A549 (cell line): Measurements from ENCODE around the gene MYPOP. TPM values are rescaled to one million over a fixed set of nuclear protein-coding genes. Genes with fewer than 3 reads are reported as not detected.
A peak's percentile ranks its signal among the peaks of the same experiment; 100 is the strongest.

Source experiments
- ATAC-seq, 2 experiments: fragments of 200-7000 bp in 1 of 2; fragments of >200 bp in 1 of 2; cut with Nextera tagmentation in 1 of 2; cut with Tn5 transposase in 1 of 2; 3 replicates each; pipeline versions ENCODE4 v1.8.0 to v1.9.1; 2018 to 2020; ENCODE audit warnings: mild to moderate bottlenecking in 1 of 2, moderate library complexity in 1 of 2
- CTCF ChIA-PET: fragments of 300-600 bp; sonication (Branson Sonifier 250); formaldehyde crosslinking; extraction: SDS; loops from one replicate; lab custom pipeline; 2021; ENCODE audit warnings: antibody characterized with exemption, inconsistent platforms; lab: Yijun Ruan, JAX
- POLR2A ChIA-PET: fragments of 350-600 bp; formaldehyde crosslinking; extraction: SDS; loops from one replicate; lab custom pipeline; 2021; ENCODE audit warnings: antibody characterized with exemption, inconsistent platforms; lab: Yijun Ruan, JAX
- DNase-seq, 2 experiments: peaks; one replicate each; pipeline versions ENCODE4 v3.0.0 to v3.0.0-alpha.2; 2011 to 2016; ENCODE audit warnings: low read depth in 1 of 2, low spot score in 1 of 2
- FAIRE-seq: peaks from 2 replicates; lab custom pipeline; 2011; peaks lifted over from hg19 to GRCh38; lab: Jason Lieb, UNC
- H3K27ac ChIP-seq, 2 experiments: fragments of >200 bp; sonication (Bioruptor Twin); formaldehyde crosslinking; 3 replicates each; pipeline ENCODE4 v1.5.1; 2016 to 2017
- H3K4me1 ChIP-seq: fragments of >200 bp; sonication (Bioruptor Twin); formaldehyde crosslinking; 3 replicates; pipeline ENCODE4 v1.6.1; 2016
- H3K4me2 ChIP-seq: fragments of >200 bp; sonication (Bioruptor Twin); formaldehyde crosslinking; 3 replicates; pipeline ENCODE4 v1.6.1; 2016
- H3K4me3 ChIP-seq: fragments of >200 bp; sonication (Bioruptor Twin); formaldehyde crosslinking; 3 replicates; pipeline ENCODE4 v1.5.1; 2016
- H3K9me3 ChIP-seq: fragments of >200 bp; sonication (Bioruptor Twin); formaldehyde crosslinking; 3 replicates; pipeline ENCODE4 v1.6.1; 2016
- CBX8 ChIP-seq: fragments of 200-600 bp; sonication (generic); IDR thresholded peaks from 2 replicates; pipeline ENCODE4 v1.6.1; 2016
- CHD2 ChIP-seq: fragments of 150-350 bp; IDR thresholded peaks from 2 replicates; pipeline ENCODE4 v1.6.1; 2014; ENCODE audit warnings: low read length; ENCODE audit not compliant: partially characterized antibody
- EHF ChIP-seq: fragments of 250-450 bp; sonication (Bioruptor Pico); IDR thresholded peaks from 2 replicates; pipeline ENCODE4 v1.5.0; 2020; ENCODE audit warnings: mild to moderate bottlenecking
- EHMT2 ChIP-seq: fragments of 200-600 bp; sonication (generic); IDR thresholded peaks from 2 replicates; pipeline ENCODE4 v1.6.1; 2016; ENCODE audit warnings: antibody characterized with exemption, low read depth, mild to moderate bottlenecking, moderate library complexity
- EP300 ChIP-seq, 2 experiments: fragments of >200 bp; sonication (Bioruptor Twin); formaldehyde crosslinking; IDR thresholded peaks; 2 replicates in 1 of 2; 3 replicates in 1 of 2; pipeline ENCODE4 v1.6.1; 2016 to 2017
- ESRRA ChIP-seq: fragments of 150-350 bp; IDR thresholded peaks from 2 replicates; pipeline ENCODE4 v1.6.1; 2014; ENCODE audit warnings: mild to moderate bottlenecking, low read length, borderline replicate concordance
- FOSB ChIP-seq: fragments of 250-450 bp; sonication (Bioruptor Pico); IDR thresholded peaks from 2 replicates; pipeline ENCODE4 v1.5.0; 2020; ENCODE audit warnings: mild to moderate bottlenecking, moderate library complexity
- FOSL2 ChIP-seq, 2 experiments: fragments of 450-650 bp in 1 of 2; fragments of >200 bp in 1 of 2; sonication (Bioruptor Twin) in 1 of 2; formaldehyde crosslinking; IDR thresholded peaks; 2 replicates each; pipeline versions ENCODE4 v1.5.0 to v1.6.1; 2016 to 2020; ENCODE audit warnings: mild to moderate bottlenecking in 1 of 2, moderate library complexity in 1 of 2
- HOXA7 ChIP-seq: fragments of 250-450 bp; sonication (Bioruptor Pico); IDR thresholded peaks from 2 replicates; pipeline ENCODE4 v1.5.0; 2020; ENCODE audit warnings: mild to moderate bottlenecking, moderate library complexity
- JUNB ChIP-seq: fragments of >200 bp; sonication (Bioruptor Twin); formaldehyde crosslinking; IDR thresholded peaks from 2 replicates; pipeline ENCODE4 v1.6.1; 2016
- KDM1A ChIP-seq: fragments of 200-600 bp; sonication (generic); IDR thresholded peaks from 2 replicates; pipeline ENCODE4 v1.6.1; 2016; ENCODE audit warnings: low read depth, mild to moderate bottlenecking
- MYC ChIP-seq: IDR thresholded peaks from 2 replicates; pipeline ENCODE4 v1.6.1; 2012; ENCODE audit warnings: mild to moderate bottlenecking, inconsistent platforms, low read length, improper control_type of control experiment, borderline replicate concordance
- NPAS2 ChIP-seq: fragments of 250-450 bp; sonication (Bioruptor Pico); IDR thresholded peaks from 2 replicates; pipeline ENCODE4 v1.8.0; 2022; ENCODE audit warnings: mild to moderate bottlenecking, moderate library complexity, borderline replicate concordance
- RAD21 ChIP-seq, 2 experiments: fragments of >200 bp in 1 of 2; sonication (Bioruptor Twin) in 1 of 2; formaldehyde crosslinking in 1 of 2; IDR thresholded peaks in 1 of 2; conservative IDR thresholded peaks in 1 of 2; 2 replicates in 1 of 2; 3 replicates in 1 of 2; pipeline ENCODE4 v1.6.1; 2012 to 2018; ENCODE audit warnings: inconsistent platforms in 1 of 2
- RFX5 ChIP-seq: fragments of 450-650 bp; IDR thresholded peaks from 2 replicates; pipeline ENCODE4 v1.7.1; 2014; ENCODE audit warnings: antibody characterized with exemption, mild to moderate bottlenecking, moderate library complexity
- RNF2 ChIP-seq: fragments of 200-600 bp; sonication (generic); IDR thresholded peaks from 2 replicates; pipeline ENCODE4 v1.6.1; 2016; ENCODE audit warnings: low read depth, mild to moderate bottlenecking, antibody characterized with exemption, moderate library complexity, borderline replicate concordance
- TFCP2L1 ChIP-seq: fragments of 250-450 bp; sonication (Bioruptor Pico); IDR thresholded peaks from 2 replicates; pipeline ENCODE4 v1.5.0; 2021; ENCODE audit warnings: mild to moderate bottlenecking
- ZC3H11A ChIP-seq: fragments of 450-650 bp; IDR thresholded peaks from 2 replicates; pipeline ENCODE4 v1.6.1; 2014; ENCODE audit warnings: antibody characterized with exemption, mild to moderate bottlenecking
- ZSCAN20 ChIP-seq: fragments of 250-450 bp; sonication (Bioruptor Pico); IDR thresholded peaks from 2 replicates; pipeline ENCODE4 v1.8.0; 2022; ENCODE audit warnings: mild to moderate bottlenecking, moderate library complexity
- WGBS: methylation state at CpG from one replicate; pipeline ENCODE4 v1.1.6; 2017; ENCODE audit errors: missing lambda C conversion rate; 5-methylcytosine and 5-hydroxymethylcytosine counted together
- polyA plus RNA-seq, 4 experiments: library from polyadenylated mRNA; depleted of rRNA in 3 of 4; stranded (reverse); fragments of >200 nt; fragmentation: RNase III in 1 of 4; extraction: RNeasy Plus Mini Kit Qiagen cat#74134 plus additional on column Dnase treatment in 1 of 4; gene quantifications; 2 replicates in 3 of 4; 3 replicates in 1 of 4; pipeline ENCODE4 v1.2.3, GENCODE V29; 2011 to 2017
- TF ChIP-seq, protein P1 (sequence below): fragments of 150-350 bp; IDR thresholded peaks from 2 replicates; pipeline ENCODE4 v1.6.1; 2014; ENCODE audit warnings: low read depth, mild to moderate bottlenecking, low read length
- TF ChIP-seq, protein P2 (sequence below): fragments of >200 bp; sonication (Bioruptor Twin); formaldehyde crosslinking; IDR thresholded peaks from 2 replicates; pipeline ENCODE4 v1.6.1; 2016
- TF ChIP-seq, protein P3 (sequence below): IDR thresholded peaks from 2 replicates; pipeline ENCODE4 v1.6.1; 2012; ENCODE audit warnings: low read depth, borderline replicate concordance
- TF ChIP-seq, protein P4 (sequence below): fragments of 450-650 bp; IDR thresholded peaks from 2 replicates; pipeline ENCODE4 v1.6.1; 2014; ENCODE audit warnings: antibody characterized with exemption

The MYPOP gene
- polyA plus RNA-seq, 2 of the 4 experiments (the other 2 are of a cell fraction) = 2.1 to 10.5 TPM

DNA sequence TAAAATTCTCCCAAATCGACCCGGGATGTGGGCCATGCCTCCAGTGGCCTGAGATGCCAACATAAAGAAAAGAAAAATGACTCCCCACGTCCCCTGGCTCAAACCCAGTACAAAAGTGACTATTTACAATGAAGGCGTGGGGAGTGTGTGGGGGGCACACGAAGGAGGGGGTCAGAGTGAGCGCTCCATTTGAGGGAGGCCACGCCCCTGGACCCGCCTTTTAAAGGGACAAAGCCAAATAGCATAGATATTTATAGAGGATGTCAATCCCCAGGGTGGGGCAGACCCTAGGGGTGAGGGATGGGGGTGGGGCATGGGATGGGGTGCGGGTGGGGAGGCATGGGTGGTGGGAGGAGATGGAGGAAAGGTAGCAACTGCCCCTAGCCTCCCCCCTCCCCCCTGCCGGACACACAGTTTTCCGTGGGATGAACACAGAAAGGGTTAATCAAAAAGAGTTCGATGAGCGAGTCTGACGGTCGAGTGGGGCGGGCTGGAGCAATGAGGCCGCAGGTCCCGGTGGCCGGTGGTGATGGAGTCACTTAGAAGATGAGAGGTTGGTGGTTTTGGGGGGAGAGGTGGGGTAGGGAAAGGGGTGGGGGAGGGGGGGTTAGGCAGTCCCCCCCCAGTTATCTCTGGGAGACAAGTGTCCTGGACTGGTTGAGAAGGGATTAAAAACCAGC lies 32.3 kb upstream of the MYPOP start:
- Histone ChIP-seq H3K4me1 (peaks cover 11% of the 10 kb centered on the region; the same call in 1 of the 3 replicates), H3K9me3 (no peaks in the 10 kb centered on the region), H3K4me2 (peak overlapping the region; percentile 38), H3K4me3 (no peak overlapping the region), H3K27ac (no peak overlapping the region)
- POLR2A ChIA-PET = no interaction called here
- TF ChIP-seq ESRRA = no peak
- no peak for TF ChIP-seq CBX8
- no peak for TF ChIP-seq KDM1A
- TF ChIP-seq, protein P1, sequence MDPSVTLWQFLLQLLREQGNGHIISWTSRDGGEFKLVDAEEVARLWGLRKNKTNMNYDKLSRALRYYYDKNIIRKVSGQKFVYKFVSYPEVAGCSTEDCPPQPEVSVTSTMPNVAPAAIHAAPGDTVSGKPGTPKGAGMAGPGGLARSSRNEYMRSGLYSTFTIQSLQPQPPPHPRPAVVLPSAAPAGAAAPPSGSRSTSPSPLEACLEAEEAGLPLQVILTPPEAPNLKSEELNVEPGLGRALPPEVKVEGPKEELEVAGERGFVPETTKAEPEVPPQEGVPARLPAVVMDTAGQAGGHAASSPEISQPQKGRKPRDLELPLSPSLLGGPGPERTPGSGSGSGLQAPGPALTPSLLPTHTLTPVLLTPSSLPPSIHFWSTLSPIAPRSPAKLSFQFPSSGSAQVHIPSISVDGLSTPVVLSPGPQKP = no peak
- TF ChIP-seq, protein P2, sequence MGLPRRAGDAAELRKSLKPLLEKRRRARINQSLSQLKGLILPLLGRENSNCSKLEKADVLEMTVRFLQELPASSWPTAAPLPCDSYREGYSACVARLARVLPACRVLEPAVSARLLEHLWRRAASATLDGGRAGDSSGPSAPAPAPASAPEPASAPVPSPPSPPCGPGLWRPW = no peak
- TF ChIP-seq CHD2 = no peak
- TF ChIP-seq JUNB = no peak
- no peak for TF ChIP-seq RAD21 (conservative IDR thresholded peaks at IDR 0.05 in 1 of 2, IDR thresholded peaks at IDR 0.05 in 1 of 2)
- no peak for TF ChIP-seq EHF (CRISPR knock-in tag)
- TF ChIP-seq HOXA7 = no peak
- CTCF ChIA-PET = interaction anchor here (1.0 to 2.5 kb wide), 4 partner anchors 10 to 94 kb away, joined by 3 to 18 read pairs (median 4); no protein-coding TSS in a partner anchor
- DNase-seq (no peak), FAIRE-seq (no peak), ATAC-seq (peak in 1 of 2 experiments; percentile 31; a peak in 1 of 6 replicates)
- 3% methylated on average over 18 of the region's 19 CpGs for WGBS

DNA sequence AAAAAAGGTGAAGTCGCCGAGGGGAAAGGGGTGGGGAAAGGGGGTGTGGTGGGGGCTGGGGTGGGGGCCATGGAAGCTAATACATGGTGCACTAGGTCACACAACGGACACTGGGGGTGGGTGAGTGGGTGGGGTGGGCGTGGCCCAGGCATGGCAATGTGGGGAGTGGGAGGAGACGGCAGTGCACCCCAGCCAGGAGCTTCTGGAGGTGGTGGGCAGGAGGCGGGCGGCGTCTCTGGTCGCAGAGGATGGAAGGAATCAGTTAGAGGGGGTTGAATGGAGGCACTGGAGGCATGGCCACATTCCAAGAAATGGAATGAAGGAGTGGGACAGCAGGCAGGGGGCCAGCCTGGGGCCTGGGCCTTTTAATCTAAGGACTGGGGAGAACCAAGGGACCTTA lies 31.3 kb upstream of the MYPOP start:
- Histone ChIP-seq H3K9me3 (no peaks in the 10 kb centered on the region), H3K4me3 (no peak overlapping the region), H3K4me2 (no peak overlapping the region), H3K4me1 (peaks cover 11% of the 10 kb centered on the region; the same call in 1 of the 3 replicates), H3K27ac (no peak overlapping the region)
- 5% methylated on average over 7 of the region's 9 CpGs for WGBS
- ChIA-PET POLR2A (no interaction called here), CTCF (interaction anchor here (1.0 to 2.5 kb wide), 4 partner anchors 11 to 95 kb away, joined by 3 to 18 read pairs (median 4); no protein-coding TSS in a partner anchor)
- FAIRE-seq (no peak), ATAC-seq (no peak), DNase-seq (no peak)
- TF ChIP-seq EHF (CRISPR knock-in tag) (no peak), MYC (no peak), FOSL2 (IDR thresholded peaks at IDR 0.05) (no peak), FOSL2 (CRISPR knock-in tag; IDR thresholded peaks at IDR 0.05) (no peak), NPAS2 (CRISPR knock-in tag) (no peak), CHD2 (no peak), ZC3H11A (no peak), RNF2 (no peak), KDM1A (no peak), RFX5 (no peak), JUNB (no peak), EP300 (IDR thresholded peaks at IDR 0.05) (no peak), ZSCAN20 (CRISPR knock-in tag) (no peak), EHMT2 (no peak), HOXA7 (no peak), FOSB (CRISPR knock-in tag) (no peak), CBX8 (no peak), TFCP2L1 (CRISPR knock-in tag) (no peak)
- TF ChIP-seq, protein P3, sequence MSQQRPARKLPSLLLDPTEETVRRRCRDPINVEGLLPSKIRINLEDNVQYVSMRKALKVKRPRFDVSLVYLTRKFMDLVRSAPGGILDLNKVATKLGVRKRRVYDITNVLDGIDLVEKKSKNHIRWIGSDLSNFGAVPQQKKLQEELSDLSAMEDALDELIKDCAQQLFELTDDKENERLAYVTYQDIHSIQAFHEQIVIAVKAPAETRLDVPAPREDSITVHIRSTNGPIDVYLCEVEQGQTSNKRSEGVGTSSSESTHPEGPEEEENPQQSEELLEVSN = no peak
- TF ChIP-seq, protein P4, sequence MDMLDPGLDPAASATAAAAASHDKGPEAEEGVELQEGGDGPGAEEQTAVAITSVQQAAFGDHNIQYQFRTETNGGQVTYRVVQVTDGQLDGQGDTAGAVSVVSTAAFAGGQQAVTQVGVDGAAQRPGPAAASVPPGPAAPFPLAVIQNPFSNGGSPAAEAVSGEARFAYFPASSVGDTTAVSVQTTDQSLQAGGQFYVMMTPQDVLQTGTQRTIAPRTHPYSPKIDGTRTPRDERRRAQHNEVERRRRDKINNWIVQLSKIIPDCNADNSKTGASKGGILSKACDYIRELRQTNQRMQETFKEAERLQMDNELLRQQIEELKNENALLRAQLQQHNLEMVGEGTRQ = no peak
